Measurements from ENCODE around the gene RHOJ. TPM values are rescaled to one million over a fixed set of nuclear protein-coding genes. Genes with fewer than 3 reads are reported as not detected.
"Not testable (repeated sequence)": the region's sequence is repeated elsewhere in the genome, so short reads cannot be mapped to it uniquely, and the experiment has no call there.

The RHOJ gene
- 0.50 and 1.5 TPM in 2 replicates for total RNA-seq (2014; rRNA removed; shearing (Covaris generic))
- polyA plus RNA-seq (2015; cell fraction: cytosol; rRNA removed) = 2.6 and 5.2 TPM in 2 replicates
- 7.0 and 11.4 TPM in 2 replicates for polyA plus RNA-seq (2015; cell fraction: nucleus; rRNA removed)

DNA sequence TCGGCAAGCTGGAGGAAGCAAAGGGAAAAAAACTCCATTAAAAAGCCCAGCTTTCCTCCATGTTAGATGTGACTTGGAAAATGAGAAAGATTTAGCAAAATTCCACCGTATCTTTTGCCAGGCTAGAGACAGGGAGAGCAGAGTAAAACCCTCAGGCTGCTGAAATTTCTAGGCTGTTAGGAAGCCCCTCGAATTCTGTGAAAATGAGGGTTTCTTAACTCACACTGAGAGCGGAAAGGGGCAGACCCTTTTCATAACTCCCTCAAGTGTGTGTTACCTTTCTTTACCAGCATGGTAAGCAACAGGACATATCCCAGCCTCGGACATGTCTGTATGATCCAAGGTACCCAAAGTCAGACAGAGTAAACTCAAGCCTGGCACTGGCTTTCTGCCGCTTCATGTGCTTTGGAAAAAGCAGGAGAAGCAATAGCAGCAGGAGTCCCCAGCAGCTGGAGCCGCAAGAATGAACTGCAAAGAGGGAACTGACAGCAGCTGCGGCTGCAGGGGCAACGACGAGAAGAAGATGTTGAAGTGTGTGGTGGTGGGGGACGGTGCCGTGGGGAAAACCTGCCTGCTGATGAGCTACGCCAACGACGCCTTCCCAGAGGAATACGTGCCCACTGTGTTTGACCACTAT lies at the start of gene RHOJ:
Gene RHOJ, plus strand, starts transcription at position 37 of the 637 bp plus-strand sequence. Its CDS starts 427 bp downstream, at position 464.
- DNase-seq (ENCODE audit: low read depth) = no peak

DNA sequence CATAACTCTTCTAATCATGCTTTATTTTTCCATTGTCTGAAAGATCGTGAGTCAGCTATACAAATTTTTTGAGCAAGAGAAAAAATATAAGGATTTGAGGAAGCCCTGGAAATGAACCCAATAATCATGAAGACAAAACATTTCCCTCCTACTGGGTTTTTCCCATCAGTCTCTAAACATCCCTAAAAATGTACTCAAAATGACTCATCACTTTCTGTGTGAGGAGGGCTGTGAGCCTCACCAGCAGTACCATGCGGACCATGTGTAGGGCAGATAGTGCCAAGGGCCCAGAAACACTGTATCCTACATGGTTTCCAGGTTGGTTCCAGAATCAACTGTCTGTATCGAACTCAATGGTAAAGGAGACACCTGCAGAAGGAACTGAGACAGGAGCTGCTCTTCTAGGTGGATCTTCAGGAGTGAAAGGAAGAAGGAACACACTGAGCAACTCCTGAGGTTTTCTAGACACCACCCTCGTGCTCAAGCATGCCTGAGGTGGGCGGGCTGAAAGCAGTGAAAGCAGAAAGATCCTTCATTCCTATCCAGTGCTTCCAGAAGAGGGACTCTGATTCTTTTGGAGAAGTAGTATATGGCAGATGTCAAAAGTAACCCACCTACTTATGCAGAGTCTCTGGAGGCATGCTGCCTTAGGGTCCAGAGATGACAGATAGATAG lies 48.6 kb upstream of the RHOJ start:
- peak; percentile 64 for DNase-seq (ENCODE audit: low read depth)

DNA sequence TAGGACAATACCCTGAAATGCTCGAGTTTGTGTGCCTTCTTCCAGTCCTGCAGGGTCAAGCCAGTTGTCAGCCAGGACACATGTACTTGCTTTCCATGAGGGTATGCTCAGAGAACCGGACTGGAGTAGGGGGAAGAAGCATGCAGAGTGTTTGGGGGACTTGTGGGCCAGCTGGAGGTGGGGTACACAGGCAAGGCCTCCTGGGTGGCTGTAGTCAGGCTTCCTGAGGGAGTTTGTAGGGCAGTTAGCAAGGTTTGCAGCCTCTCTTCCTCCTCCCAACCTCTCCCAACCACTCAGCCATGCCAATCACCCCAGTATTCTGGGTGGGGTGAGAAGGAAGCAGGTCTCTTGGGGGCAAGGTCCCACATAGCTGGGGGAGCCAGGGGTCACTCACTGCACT lies 47.0 kb upstream of the RHOJ start:
- DNase-seq (ENCODE audit: low read depth) = no peak

DNA sequence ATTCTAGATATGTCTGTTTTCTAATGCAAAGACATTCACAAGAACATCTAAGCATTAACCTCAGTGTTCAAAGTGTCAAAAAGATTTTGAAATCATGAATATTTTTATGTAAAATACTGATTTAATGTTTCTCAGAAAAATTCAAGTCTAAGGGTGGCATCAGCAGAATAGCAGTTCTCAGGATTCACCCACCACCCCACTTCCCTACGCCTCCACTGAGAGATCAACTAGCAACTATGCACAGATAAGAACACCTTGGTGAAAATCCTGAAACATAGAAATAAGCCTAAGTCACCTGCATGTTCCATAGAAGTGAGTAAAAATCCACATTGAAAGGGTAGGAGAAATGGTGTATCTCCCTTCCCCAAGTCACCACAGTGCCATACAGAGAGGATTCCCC lies 40.9 kb upstream of the RHOJ start:
- no peak for DNase-seq (ENCODE audit: low read depth)

DNA sequence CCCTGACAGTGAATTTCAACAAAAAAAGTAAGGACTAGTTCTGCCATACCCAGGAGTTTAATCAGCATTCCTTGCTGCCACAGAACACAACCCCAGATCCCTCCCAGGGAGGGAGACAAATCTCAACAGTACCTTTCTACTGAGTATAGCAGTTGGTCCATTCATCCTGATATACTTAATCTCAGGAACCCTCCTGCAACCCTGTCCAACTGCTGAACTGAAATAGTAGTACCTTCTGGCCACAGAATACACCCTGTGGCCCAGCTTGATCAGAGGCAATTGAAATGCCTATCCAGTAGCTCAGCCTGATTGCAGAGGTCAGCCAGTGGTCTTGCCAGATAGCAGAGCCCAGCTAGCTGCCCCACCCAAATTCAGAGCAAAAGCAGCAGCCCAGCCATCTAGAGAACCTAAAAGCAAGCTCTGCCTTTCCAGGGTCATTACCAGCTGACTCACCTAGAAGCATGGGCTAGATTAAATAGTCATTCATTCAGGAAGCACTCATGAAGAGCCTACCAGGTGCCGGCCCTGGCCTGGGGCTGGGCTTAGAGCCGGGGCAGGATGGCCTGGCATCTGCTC lies 40.0 kb upstream of the RHOJ start:
- DNase-seq (ENCODE audit: low read depth) = peak; percentile 37

DNA sequence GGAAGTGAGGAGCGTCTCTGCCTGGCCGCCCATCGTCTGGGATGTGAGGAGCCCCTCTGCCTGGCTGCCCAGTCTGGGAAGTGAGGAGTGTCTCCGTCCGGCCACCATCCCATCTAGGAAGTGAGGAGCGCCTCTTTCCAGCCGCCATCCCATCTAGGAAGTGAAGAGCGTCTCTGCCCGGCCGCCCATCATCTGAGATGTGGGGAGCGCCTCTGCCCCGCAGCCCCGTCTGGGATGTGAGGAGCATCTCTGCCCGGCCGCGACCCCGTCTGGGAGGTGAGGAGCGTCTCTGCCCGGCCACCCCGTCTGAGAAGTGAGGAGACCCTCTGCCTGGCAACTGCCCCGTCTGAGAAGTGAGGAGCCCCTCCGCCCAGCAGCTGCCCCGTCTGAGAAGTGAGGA lies 39.0 kb upstream of the RHOJ start:
- not testable (repeated sequence) for DNase-seq (ENCODE audit: low read depth)

DNA sequence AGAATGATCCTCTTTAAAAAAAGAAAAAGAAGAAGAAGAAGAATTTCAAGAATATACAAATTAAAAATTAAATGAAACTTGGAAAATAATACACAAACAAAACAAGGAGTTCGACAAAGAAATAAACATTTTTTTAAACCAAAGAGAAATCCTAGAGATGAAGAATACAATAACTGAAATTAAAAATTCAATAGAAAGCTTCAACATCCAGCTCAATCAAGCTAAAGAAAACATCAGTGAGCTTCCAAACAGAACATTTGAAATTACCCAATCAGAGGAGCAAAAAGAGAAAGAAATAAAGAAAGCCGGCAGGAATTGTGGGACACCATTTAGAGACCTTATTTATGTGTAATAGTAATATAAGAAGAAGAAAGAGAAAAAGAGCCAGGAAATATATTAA lies 37.2 kb upstream of the RHOJ start:
- no peak for DNase-seq (ENCODE audit: low read depth)

DNA sequence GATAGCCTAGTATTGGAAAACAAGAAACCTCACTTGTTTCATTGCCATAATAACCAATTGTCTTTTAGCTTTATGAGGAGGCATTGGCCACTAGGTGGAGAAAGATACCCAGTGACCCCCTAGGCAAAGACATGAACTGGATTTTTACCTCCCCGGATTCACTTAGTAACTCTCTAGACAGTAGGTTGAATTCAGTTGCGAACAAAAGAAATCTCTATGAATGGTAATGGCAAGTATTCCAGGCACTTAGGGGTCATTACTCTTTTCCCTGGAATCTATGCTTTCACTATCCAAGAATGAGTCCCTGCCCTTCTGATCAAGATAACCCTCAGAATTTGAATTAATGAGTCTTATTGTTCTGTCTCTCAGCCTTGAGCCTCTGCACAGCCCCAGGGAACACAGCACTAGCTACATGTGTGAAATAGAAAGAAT lies 29.5 kb upstream of the RHOJ start:
- peak; percentile 72 for DNase-seq (ENCODE audit: low read depth)

DNA sequence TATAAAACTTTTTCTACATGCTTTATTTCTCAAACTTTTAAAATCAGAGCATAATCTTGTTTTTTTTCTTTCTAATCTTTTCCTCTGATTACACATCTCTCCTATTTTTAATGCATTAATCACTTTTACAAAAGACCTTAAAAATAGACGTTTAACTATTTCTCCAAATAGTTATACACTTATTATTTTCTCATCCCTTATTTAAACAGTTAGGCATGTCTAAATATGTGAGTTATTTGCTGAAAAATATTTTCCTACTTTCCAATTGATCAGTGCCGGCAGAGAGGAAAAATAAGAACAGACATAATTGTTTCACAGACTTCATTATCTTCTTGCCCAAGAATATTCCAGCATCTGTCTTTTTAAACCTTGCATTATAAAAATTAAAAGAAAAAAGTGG lies 28.7 kb upstream of the RHOJ start:
- no peak for DNase-seq (ENCODE audit: low read depth)

DNA sequence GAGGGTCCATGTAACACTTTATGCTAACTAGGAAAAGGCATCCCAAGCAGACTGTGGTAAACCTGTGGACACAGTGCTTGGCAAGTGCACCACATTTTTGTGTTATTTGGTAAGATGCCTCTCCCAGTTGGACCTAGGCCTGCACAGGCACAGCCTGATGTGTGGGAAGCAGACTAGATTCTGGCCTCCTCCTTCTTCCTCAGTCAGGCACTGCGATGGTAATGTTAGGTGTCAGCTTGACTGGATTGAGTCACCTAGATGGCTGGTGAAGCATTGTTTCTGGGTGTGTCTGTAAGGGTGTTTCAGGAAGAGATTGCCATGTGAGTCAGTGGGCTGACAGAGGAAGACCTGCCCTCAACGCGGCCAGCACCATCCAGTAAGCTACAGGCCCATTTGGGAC lies 25.3 kb upstream of the RHOJ start:
- DNase-seq (ENCODE audit: low read depth) = peak; percentile 89

DNA sequence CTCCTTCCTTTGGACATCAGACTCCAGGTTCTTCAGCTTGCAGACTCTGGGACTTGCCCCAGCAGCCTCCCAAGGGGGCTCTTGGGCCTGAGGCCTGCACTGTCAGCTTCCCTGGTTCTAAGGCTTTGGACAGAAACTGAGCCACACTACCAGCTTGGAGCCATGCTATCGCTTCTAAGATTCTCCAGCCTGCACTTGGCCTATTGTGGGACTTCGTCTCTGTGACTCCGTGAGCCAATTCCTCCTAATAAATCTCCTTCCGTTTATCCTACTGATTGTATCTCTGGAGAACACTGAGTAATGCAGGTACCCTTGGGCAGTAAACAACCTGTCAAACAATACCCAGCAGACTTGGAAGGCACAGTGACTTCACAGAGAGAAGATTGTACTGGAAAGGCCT lies 24.9 kb upstream of the RHOJ start:
- no peak for DNase-seq (ENCODE audit: low read depth)

DNA sequence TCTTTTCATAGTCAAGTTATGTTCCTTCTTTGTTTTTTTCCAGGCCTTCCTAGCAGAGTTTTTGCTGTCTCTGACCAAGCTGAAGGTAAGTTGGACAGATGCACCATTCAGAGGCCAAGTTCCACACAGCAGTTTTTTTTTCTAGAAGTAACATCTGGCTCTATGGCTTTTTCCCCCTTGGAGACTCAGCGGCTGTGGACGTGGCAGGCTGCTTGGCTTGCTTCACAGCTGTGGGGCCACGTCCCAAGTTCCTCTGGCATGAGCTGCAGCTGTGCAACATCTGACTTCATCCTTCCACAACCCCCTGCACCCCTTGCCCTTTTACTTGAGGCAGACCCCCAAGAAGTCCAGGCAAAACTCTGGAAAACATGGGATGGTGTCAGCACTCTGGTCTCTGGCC lies 24.2 kb upstream of the RHOJ start:
- DNase-seq (ENCODE audit: low read depth) = no peak

DNA sequence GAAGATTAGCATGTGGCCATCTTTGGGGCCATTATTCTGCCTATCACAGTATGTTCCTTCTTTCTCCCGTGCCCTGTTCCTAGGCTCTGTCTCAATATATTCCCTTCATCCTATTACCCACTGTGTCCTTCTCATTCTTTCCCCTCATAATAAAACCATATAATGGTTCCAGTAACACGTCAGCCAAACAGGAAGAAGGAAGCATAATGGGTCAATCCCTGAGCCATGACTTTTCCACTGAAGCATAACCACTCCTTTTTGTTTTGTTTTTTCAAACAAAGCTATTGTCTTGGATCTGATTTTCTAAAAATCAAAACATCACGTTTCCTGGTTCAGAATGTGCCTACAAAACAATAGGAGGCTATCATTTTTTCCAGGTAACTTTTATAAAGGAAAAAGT lies 21.3 kb upstream of the RHOJ start:
- no peak for DNase-seq (ENCODE audit: low read depth)

DNA sequence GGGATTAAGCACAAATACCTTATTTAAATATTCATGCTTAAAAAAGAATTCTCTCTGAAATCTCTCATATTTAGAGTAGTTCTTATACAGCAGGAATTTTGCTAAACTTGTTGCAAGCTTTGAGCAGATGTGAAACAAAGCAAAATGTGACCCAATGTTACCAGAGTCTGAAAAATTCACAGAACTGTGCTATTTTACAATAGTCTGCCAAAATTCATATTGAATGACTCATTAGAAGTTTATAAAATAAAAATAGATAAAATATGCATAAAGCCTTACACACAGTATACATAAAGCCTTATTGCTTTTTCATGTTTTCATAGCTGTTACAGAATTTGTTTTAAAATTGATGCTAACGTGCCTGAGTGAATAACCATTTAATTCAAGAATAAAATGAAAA lies 17.8 kb upstream of the RHOJ start:
- DNase-seq (ENCODE audit: low read depth) = no peak

DNA sequence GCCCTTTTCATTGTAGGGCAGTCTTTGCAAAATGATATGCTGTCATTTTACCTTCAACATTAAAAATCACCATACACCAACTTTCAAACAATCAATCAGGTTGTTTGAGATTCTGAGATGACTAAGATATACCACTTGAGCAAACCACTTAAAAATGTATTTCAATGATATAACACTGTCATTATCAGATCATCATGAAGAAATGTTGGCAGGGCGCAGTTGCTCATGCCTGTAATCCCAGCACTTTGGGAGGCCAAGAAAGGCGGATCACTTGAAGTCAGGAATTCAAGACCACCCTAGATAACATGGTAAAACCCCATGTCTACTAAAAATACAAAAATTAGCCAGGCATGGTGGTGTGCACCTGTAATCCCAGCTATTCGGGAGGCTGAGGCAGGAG lies 13.0 kb upstream of the RHOJ start:
- no peak for DNase-seq (ENCODE audit: low read depth)

DNA sequence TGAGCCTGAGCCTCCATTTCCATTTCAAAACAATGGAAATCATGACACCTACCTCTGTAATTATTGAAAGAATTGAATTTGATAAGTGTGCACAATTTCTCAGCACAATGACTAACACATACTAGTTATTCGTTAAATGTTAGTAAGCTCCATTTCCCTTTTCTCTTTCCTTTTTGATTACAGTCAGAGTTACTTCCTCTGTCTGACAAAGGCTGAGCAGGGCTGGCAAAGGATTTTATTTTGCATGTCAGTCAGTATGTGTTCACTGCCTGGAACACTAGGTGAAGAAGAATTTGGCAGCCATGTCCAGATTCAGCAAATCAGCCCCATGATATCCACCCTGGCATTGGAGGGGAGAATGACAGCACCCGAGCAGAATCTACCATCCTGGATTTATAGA lies 12.2 kb upstream of the RHOJ start:
- peak; percentile 42 for DNase-seq (ENCODE audit: low read depth)

DNA sequence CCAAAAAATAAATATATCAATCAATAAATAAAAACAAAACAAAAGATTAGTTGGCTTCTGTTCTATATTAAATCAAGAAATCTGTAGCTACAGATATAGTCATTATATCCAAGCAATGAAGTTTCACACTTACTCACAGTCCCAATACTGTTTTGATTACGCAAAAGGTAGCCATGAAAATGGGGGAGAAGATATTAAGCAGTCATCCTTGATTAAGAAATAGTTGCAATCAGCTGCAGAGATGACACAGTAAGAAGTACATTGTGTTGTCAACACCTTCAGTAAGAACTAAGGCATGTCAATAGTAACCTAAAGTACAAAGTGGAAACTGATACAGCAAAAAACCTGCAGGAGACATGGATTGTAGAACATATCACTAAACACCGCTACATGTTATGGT lies 11.0 kb upstream of the RHOJ start:
- DNase-seq (ENCODE audit: low read depth) = no peak

DNA sequence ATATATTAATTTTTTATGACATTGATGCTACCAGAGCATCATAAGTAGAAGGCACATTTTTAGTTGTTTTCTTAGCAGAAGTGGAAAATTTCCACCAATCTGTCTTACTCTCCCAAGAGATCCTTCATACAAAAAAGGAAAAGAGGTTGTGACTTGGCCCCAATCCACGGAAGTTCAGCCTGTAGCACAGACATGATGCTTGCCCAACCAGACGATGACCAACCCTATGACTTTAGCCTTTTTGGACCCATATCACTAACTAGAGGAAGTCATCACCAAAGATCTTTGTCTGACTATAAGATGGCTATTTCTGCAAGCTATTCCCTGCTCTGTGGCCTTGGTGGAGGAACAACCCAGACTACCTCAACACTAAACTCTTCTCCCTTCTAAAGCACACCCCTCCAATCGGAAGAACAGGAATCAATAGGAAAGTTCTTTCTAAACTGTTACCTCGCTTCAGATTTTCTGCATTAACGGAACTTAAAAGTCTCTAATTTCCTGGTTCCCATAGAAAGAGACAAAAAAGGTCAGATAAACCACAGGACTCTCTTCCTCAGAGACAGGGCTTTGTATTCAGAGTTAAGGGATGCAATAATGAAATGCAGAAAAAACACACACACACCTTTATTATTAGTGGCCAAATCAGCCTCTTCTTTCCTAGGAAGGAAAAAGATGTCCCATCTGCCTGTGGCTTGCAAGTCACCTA lies 4.1 kb upstream of the RHOJ start:
- no peak for DNase-seq (ENCODE audit: low read depth)

DNA sequence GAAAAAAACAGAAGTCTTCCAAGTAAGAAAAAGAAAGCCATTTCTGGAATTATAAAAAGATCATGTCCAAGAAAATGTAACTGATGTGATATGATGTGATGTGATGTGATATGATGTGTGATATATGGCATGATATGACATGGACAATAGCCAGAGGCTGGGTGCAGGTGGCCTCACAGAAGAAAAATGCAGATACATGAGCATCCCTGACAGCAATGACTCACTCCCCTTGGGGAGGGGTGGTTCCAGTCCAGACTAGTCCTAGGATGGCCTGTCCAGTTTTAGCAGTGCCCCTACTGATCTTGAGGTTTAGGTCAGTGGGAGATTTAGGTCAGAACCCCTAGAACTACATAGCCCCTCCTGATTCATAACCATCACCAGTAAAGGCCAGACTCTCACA lies 3.5 kb upstream of the RHOJ start:
- DNase-seq (ENCODE audit: low read depth) = peak; percentile 37

DNA sequence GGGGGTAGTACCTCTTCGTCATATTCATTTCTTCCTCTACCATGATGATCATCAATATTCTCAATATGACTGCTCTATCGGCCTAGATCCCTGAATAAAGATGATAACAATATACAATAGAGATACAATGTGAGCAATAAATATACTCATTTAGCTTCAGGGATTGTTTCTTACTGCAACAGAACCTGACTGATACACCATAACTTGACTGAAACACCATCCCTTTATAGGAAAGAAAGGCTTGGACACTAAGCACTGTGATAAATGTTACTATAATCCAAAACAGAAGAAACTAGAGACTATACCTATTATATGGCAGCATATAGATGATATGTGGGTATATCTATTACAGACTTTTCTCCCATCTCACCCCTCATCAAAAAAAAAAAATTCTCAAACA lies 1.2 kb upstream of the RHOJ start:
- DNase-seq (ENCODE audit: low read depth) = no peak

DNA sequence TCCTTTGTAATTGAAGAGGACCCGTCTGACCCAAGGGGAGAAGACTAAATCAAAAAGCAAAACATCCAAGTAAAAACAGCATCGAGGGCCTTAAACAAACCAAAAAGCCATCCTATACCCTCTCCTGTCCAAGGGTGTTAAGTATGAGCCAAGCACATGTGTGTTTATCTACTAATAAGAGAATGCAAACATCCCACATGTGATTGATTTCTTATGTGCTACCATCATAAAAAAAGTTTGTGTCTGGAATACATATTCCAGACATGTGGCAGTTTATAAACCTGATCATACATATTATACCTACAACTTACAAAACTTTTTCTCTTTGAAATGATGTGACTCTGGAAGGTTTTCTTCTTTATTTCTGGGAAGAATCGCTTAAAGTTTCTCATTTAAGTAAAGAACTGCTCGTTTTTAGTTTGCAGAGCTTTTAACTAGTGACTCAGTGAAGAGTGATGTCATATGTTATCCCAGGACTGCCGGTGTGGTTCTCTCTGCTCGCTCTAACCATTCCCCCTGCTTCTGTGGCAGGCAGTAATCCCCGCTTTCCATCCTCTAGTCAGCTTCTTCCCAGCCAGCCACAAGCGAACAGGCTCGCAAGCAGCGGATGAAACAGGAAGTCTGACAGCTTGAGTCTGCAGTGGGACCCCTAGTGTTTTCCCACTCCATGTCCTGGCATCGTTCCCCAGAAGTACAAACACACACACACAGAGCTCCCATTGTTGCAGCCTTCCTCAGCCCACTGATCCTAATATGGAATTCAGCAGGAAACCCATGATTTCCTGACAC lies 431 bp upstream of the RHOJ start:
- peak; percentile 99 for DNase-seq (ENCODE audit: low read depth)
